K562 (cell line): ENCODE data around the gene LRP1B. TPM values are rescaled to one million over a fixed set of nuclear protein-coding genes. Genes with fewer than 3 reads are reported as not detected.
A peak's percentile ranks its signal among the peaks of the same experiment; 100 is the strongest.

Experiments used
- ATAC-seq: fragments of 200-7000 bp; cut with Tn5 transposase; 3 replicates; pipeline ENCODE4 v1.9.1; 2020; ENCODE audit warnings: moderate library complexity
- BruUV-seq: library from RNA; stranded (reverse); fragments of 400-500 nt; replicated peaks from 2 replicates; lab custom pipeline; 2021; lab: Mats Ljungman, UMichigan
- CTCF ChIA-PET: fragments of 300-600 bp; formaldehyde crosslinking; extraction: SDS; loops from one replicate; lab custom pipeline; 2021; ENCODE audit warnings: low intra/inter-chr PET ratio; lab: Yijun Ruan, JAX
- POLR2A ChIA-PET: fragments of 300-600, 350-650 bp; sonication (Branson Sonifier 250); formaldehyde crosslinking; extraction: SDS; loops from one replicate; lab custom pipeline; 2021; ENCODE audit warnings: antibody characterized with exemption, inconsistent platforms; lab: Yijun Ruan, JAX
- DNase-seq, 4 experiments: peaks; one replicate each; pipeline versions ENCODE4 v3.0.0 to v3.0.0-alpha.2; 2011 to 2018; ENCODE audit warnings: low spot score in 3 of 4, mixed read lengths in 3 of 4; ENCODE audit errors: extremely low read depth in 1 of 4
- FAIRE-seq: peaks from 2 replicates; lab custom pipeline; 2011; peaks lifted over from hg19 to GRCh38; lab: Jason Lieb, UNC
- H2AFZ ChIP-seq: 2 replicates; pipeline ENCODE4 v1.6.0; 2011; ENCODE audit warnings: low read depth, low read length, control low read depth, inconsistent platforms
- H3K27ac ChIP-seq: fragments of 200-600 bp; 3 replicates; pipeline ENCODE4 v1.8.0; 2011; ENCODE audit warnings: low read depth, mild to moderate bottlenecking, control low read depth, inconsistent platforms, low read length, moderate library complexity, mixed read lengths; ENCODE audit errors: extremely low read depth
- H3K27me3 ChIP-seq, 2 experiments: fragments of 300-600 bp in 1 of 2; 2 replicates in 1 of 2; 3 replicates in 1 of 2; pipeline versions ENCODE4 v1.6.0 to v1.8.0; 2011; ENCODE audit warnings: inconsistent platforms in 2 of 2, low read length in 2 of 2, mild to moderate bottlenecking in 1 of 2, mixed read lengths in 1 of 2, moderate library complexity in 1 of 2; ENCODE audit not compliant: control insufficient read depth in 2 of 2, insufficient read depth in 2 of 2
- H3K36me3 ChIP-seq: fragments of 300-600 bp; 3 replicates; pipeline ENCODE4 v1.8.0; 2011; ENCODE audit warnings: mild to moderate bottlenecking, low read length, inconsistent platforms; ENCODE audit not compliant: control insufficient read depth, insufficient read depth
- H3K4me1 ChIP-seq, 2 experiments: fragments of 200-600 bp in 1 of 2; replicated peaks in 1 of 2; 2 replicates in 1 of 2; 3 replicates in 1 of 2; pipeline versions ENCODE4 v1.5.1 to v1.8.0; 2011; ENCODE audit warnings: inconsistent platforms in 2 of 2, low read length in 2 of 2, mild to moderate bottlenecking in 1 of 2, mixed read lengths in 1 of 2, moderate library complexity in 1 of 2; ENCODE audit not compliant: control insufficient read depth in 2 of 2, insufficient read depth in 2 of 2
- H3K4me2 ChIP-seq: 2 replicates; pipeline ENCODE4 v1.6.1; 2011; ENCODE audit warnings: low read length, control low read depth, inconsistent platforms, mixed read lengths; ENCODE audit not compliant: insufficient read depth
- H3K4me3 ChIP-seq: fragments of 200-600 bp; sonication (generic), shearing (Covaris generic); 2 replicates; pipeline ENCODE4 v1.5.1; 2016; ENCODE audit warnings: control low read depth, inconsistent platforms
- H3K79me2 ChIP-seq: fragments of 200-600 bp; 3 replicates; pipeline ENCODE4 v1.8.0; 2011; ENCODE audit warnings: low read length, inconsistent platforms; ENCODE audit not compliant: control insufficient read depth, insufficient read depth
- H3K9ac ChIP-seq, 2 experiments: 2 replicates each; pipeline versions ENCODE4 v1.6.0 to v1.6.1; 2011; ENCODE audit warnings: low read depth in 2 of 2, low read length in 2 of 2, control low read depth in 1 of 2, inconsistent platforms in 1 of 2, mild to moderate bottlenecking in 1 of 2, mixed read lengths in 1 of 2; ENCODE audit not compliant: insufficient read depth in 1 of 2
- H3K9me1 ChIP-seq: one replicate; pipeline ENCODE4 v1.6.0; 2011; ENCODE audit warnings: inconsistent platforms, mild to moderate bottlenecking, low read length, moderate library complexity; ENCODE audit not compliant: control insufficient read depth, insufficient read depth
- H3K9me3 ChIP-seq: replicated peaks from 2 replicates; pipeline ENCODE4 v1.5.1; 2011; ENCODE audit warnings: low read depth, low read length, inconsistent platforms; ENCODE audit not compliant: control insufficient read depth, insufficient read depth
- H4K20me1 ChIP-seq: replicated peaks from 2 replicates; pipeline ENCODE4 v1.6.1; 2011; ENCODE audit warnings: low read length, inconsistent platforms, mixed read lengths; ENCODE audit not compliant: control insufficient read depth, insufficient read depth
- BMI1 ChIP-seq: fragments of 150-350 bp; IDR thresholded peaks from 2 replicates; pipeline ENCODE4 v1.6.1; 2014; ENCODE audit warnings: low read length
- CBFB ChIP-seq: sonication (generic); formaldehyde crosslinking; IDR thresholded peaks from 2 replicates; pipeline ENCODE4 v1.4.0; 2020; ENCODE audit warnings: mild to moderate bottlenecking, missing genetic modification reagents
- EWSR1 ChIP-seq: fragments of 450-650 bp; IDR thresholded peaks from 2 replicates; pipeline ENCODE4 v1.6.1; 2018; ENCODE audit warnings: borderline replicate concordance, mild to moderate bottlenecking, low read depth, moderate library complexity; ENCODE audit not compliant: partially characterized antibody
- MAFK ChIP-seq: IDR thresholded peaks from 2 replicates; pipeline ENCODE4 v1.6.1; 2011; ENCODE audit warnings: low read length, improper control_type of control experiment
- MITF ChIP-seq: IDR thresholded peaks from 2 replicates; pipeline ENCODE4 v1.6.1; 2014; ENCODE audit warnings: antibody characterized with exemption
- MYC ChIP-seq, 2 experiments: fragments of 250-450 bp in 1 of 2; sonication (Bioruptor Pico) in 1 of 2; IDR thresholded peaks; 2 replicates each; pipeline versions ENCODE4 v1.5.1 to v1.6.1; 2012 to 2021; ENCODE audit warnings: low read depth in 2 of 2, borderline replicate concordance in 1 of 2, improper control_type of control experiment in 1 of 2, low read length in 1 of 2, mild to moderate bottlenecking in 1 of 2, moderate library complexity in 1 of 2
- SMARCE1 ChIP-seq: fragments of 450-650 bp; IDR thresholded peaks from 2 replicates; pipeline ENCODE4 v1.7.1; 2016; ENCODE audit warnings: mild to moderate bottlenecking
- STAT5A ChIP-seq: IDR thresholded peaks from 2 replicates; pipeline ENCODE4 v1.6.1; 2012; ENCODE audit warnings: low read length, inconsistent platforms, borderline replicate concordance
- TOE1 ChIP-seq, 2 experiments: fragments of 450-650 bp in 1 of 2; sonication (generic) in 1 of 2; formaldehyde crosslinking in 1 of 2; IDR thresholded peaks; 2 replicates each; pipeline versions ENCODE4 v1.7.1 to v1.8.0; 2016 to 2022; ENCODE audit warnings: borderline replicate concordance in 2 of 2, mild to moderate bottlenecking in 2 of 2, antibody characterized with exemption in 1 of 2, inconsistent platforms in 1 of 2, low read depth in 1 of 2, missing genetic modification reagents in 1 of 2, moderate library complexity in 1 of 2
- WGBS: fragments of 100-300 bp; shearing (Covaris generic); methylation state at CpG from one replicate; pipeline ENCODE4 v1.1.6; 2016; ENCODE audit warnings: low coverage, mixed read lengths; ENCODE audit not compliant: insufficient coverage; ENCODE audit errors: missing lambda C conversion rate; 5-methylcytosine and 5-hydroxymethylcytosine counted together
- in situ Hi-C: fragments of 300-500 bp; cut with MboI; formaldehyde crosslinking; loops from 4 replicates; pipeline ENCODE4 v1.15.0; 2018; ENCODE audit warnings: inconsistent platforms, mixed read lengths
- intact Hi-C: fragments of 100-400 bp; cut with micrococcal nuclease; formaldehyde crosslinking; loops from 2 replicates; pipeline ENCODE4 v1.14.2; 2022
- polyA plus RNA-seq, 8 experiments: library from polyadenylated mRNA; depleted of rRNA in 4 of 8; stranded (reverse) in 5 of 8; unstranded in 3 of 8; fragments of >200 nt; fragmentation: Nextera tagmentation in 2 of 8; fragmentation: Illumina TruSeq in 1 of 8; extraction: Ambion mirVana in 2 of 8; extraction: Trizol in 1 of 8; gene quantifications; 2 replicates each; pipeline versions ENCODE4 v1.2.1 to v1.2.3, GENCODE V29; 2011 to 2014; ENCODE audit warnings: inconsistent platforms in 1 of 8, missing spikeins in 1 of 8
- total RNA-seq, 7 experiments: library from RNA; depleted of rRNA in 6 of 7; stranded (reverse); fragments of >200 nt in 6 of 7; fragmentation: Illumina TruSeq in 2 of 7; extraction: Trizol in 2 of 7; gene quantifications; 2 replicates each; pipeline versions ENCODE4 v1.2.1 to v1.2.3, GENCODE V29; 2011 to 2021; ENCODE audit warnings: low replicate concordance in 1 of 7
- TF ChIP-seq, protein P1 (sequence below), 2 experiments: fragments of 450-650 bp; conservative IDR thresholded peaks; 2 replicates each; pipeline ENCODE4 v1.6.1; 2017; ENCODE audit warnings: mild to moderate bottlenecking in 2 of 2, moderate library complexity in 2 of 2

The LRP1B gene
- total and polyA plus RNA-seq, 9 of the 15 experiments (the other 6 are each of a cell fraction or from before 2014, with no cell fraction given), result not detected

DNA sequence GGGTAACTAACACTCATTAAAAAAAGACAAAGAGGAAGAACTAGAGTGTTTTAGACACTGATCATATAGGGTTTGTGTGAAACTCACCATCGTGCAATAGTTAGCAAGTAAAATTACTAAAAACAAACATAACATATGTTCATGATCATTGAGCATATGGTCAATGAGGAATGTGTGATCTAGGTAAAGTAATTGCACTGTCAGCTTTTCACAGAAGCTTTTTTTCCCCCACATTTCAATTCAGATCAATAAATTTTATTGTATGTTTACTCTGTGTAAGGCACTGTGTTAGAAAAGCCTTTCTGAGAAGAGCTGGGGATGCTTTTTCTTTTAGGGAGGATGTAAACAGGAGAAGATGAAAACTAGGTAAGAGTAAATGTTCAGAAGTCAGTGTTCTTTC is 348.2 kb downstream of the LRP1B start (continued):
- TF ChIP-seq, protein P1, sequence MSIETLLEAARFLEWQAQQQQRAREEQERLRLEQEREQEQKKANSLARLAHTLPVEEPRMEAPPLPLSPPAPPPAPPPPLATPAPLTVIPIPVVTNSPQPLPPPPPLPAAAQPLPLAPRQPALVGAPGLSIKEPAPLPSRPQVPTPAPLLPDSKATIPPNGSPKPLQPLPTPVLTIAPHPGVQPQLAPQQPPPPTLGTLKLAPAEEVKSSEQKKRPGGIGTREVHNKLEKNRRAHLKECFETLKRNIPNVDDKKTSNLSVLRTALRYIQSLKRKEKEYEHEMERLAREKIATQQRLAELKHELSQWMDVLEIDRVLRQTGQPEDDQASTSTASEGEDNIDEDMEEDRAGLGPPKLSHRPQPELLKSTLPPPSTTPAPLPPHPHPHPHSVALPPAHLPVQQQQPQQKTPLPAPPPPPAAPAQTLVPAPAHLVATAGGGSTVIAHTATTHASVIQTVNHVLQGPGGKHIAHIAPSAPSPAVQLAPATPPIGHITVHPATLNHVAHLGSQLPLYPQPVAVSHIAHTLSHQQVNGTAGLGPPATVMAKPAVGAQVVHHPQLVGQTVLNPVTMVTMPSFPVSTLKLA (conservative IDR thresholded peaks at IDR 0.05), result no peak
- TF ChIP-seq EWSR1 (no peak), MAFK (peak; percentile 36; the same call in 1 of the 2 replicates), CBFB (CRISPR knock-in tag) (no peak)

GRCh38 chr2:141778315-141778835 is 352.4 kb downstream of the LRP1B start:
- Histone ChIP-seq H3K4me2 (no peak overlapping the region), H3K36me3 (no peaks in the 10 kb centered on the region), H4K20me1 (no peaks in the 10 kb centered on the region), H2AFZ (no peak overlapping the region), H3K9ac (no peak overlapping the region), H3K4me3 (no peak overlapping the region), H3K79me2 (no peaks in the 10 kb centered on the region), H3K9me1 (no peaks in the 10 kb centered on the region), H3K9me3 (no peaks in the 10 kb centered on the region), H3K27me3 (no peaks in the 10 kb centered on the region), H3K4me1 (no peaks in the 10 kb centered on the region), H3K27ac (no peak overlapping the region)
- FAIRE-seq (no peak), DNase-seq (no peak), ATAC-seq (no peak)
- CTCF ChIA-PET, result no interaction called here
- 0% methylated on average over 2 of the region's 2 CpGs for WGBS
- no TSS peak for BruUV-seq
- in situ Hi-C loops (no loop called here), intact Hi-C loops (no loop called here)
- POLR2A ChIA-PET, result no interaction called here
- TF ChIP-seq MITF (no peak), STAT5A (no peak), MYC (IDR thresholded peaks at IDR 0.05; ENCODE audit: low read depth, low read length) (no peak), MYC (CRISPR knock-in tag; IDR thresholded peaks at IDR 0.05; ENCODE audit: borderline replicate concordance, low read depth) (no peak), BMI1 (no peak), SMARCE1 (no peak), TOE1 (IDR thresholded peaks at IDR 0.05; ENCODE audit: borderline replicate concordance) (no peak), TOE1 (CRISPR knock-in tag; IDR thresholded peaks at IDR 0.05; ENCODE audit: borderline replicate concordance, low read depth) (no peak)
